Measurements from ENCODE around the gene SLC10A1. TPM values are rescaled to one million over a fixed set of nuclear protein-coding genes. Genes with fewer than 3 reads are reported as not detected.

The SLC10A1 gene
- total RNA-seq, 1 donor from 2014 or later = not detected

- peak overlapping the region; percentile 50 for H3K27ac Mint-ChIP-seq
- H3K4me3 Mint-ChIP-seq = no peak overlapping the region
- peaks cover 63% of the 10 kb centered on the region for H3K4me1 Mint-ChIP-seq
- no peaks in the 10 kb centered on the region for H3K9me3 Mint-ChIP-seq
- CTCF ChIA-PET = no interaction called here
- no peaks in the 10 kb centered on the region for H3K27me3 Mint-ChIP-seq
- intact Hi-C loops (cut with micrococcal nuclease) = no loop called here
- DNase-seq (no peak), ATAC-seq (ENCODE audit: low read depth) (no peak)
- POLR2A ChIA-PET = interaction anchor here (0.9 kb wide), 1 partner anchor 1955 kb away, joined by 6 read pairs; no protein-coding TSS in a partner anchor
- no peak for TF ChIP-seq CTCF (IDR thresholded peaks at IDR 0.05)
- peaks cover 95% of the 10 kb centered on the region for H3K36me3 Mint-ChIP-seq (ENCODE audit: low read depth)
Measured at GRCh38 chr14:69772082-69773017, 24.7 kb downstream of the SLC10A1 start.

GRCh38 chr14:69771136-69771535 lies 25.9 kb downstream of the SLC10A1 start:
- Mint-ChIP-seq H3K27ac (peak overlapping the region; percentile 30), H3K9me3 (no peaks in the 10 kb centered on the region), H3K4me3 (no peak overlapping the region), H3K36me3 (ENCODE audit: low read depth) (peaks cover 91% of the 10 kb centered on the region), H3K4me1 (peaks cover 62% of the 10 kb centered on the region), H3K27me3 (no peaks in the 10 kb centered on the region)
- intact Hi-C loops (cut with micrococcal nuclease) = no loop called here
- TF ChIP-seq CTCF (IDR thresholded peaks at IDR 0.05) = no peak
- ChIA-PET CTCF (no interaction called here), POLR2A (no interaction called here)
- ATAC-seq (ENCODE audit: low read depth) (no peak), DNase-seq (no peak)

GRCh38 chr14:69770559-69770958 lies 26.5 kb downstream of the SLC10A1 start:
- Mint-ChIP-seq H3K4me1 (peaks cover 62% of the 10 kb centered on the region), H3K9me3 (no peaks in the 10 kb centered on the region), H3K36me3 (ENCODE audit: low read depth) (peaks cover 85% of the 10 kb centered on the region), H3K27me3 (no peaks in the 10 kb centered on the region), H3K27ac (no peak overlapping the region), H3K4me3 (no peak overlapping the region)
- no peak for DNase-seq
- intact Hi-C loops (cut with micrococcal nuclease) = no loop called here
- POLR2A ChIA-PET = no interaction called here
- no peak for ATAC-seq (ENCODE audit: low read depth)
- CTCF ChIA-PET = no interaction called here
- TF ChIP-seq CTCF (IDR thresholded peaks at IDR 0.05) = no peak

GRCh38 chr14:69769623-69770022 lies 27.4 kb downstream of the SLC10A1 start:
- CTCF ChIA-PET = no interaction called here
- POLR2A ChIA-PET = no interaction called here
- DNase-seq = no peak
- Mint-ChIP-seq H3K4me1 (peaks cover 60% of the 10 kb centered on the region), H3K9me3 (no peaks in the 10 kb centered on the region), H3K4me3 (peak overlapping the region; percentile 12), H3K27me3 (no peaks in the 10 kb centered on the region), H3K36me3 (ENCODE audit: low read depth) (peaks cover 76% of the 10 kb centered on the region), H3K27ac (no peak overlapping the region)
- intact Hi-C loops (cut with micrococcal nuclease) = no loop called here
- ATAC-seq (ENCODE audit: low read depth) = no peak
- no peak for TF ChIP-seq CTCF (IDR thresholded peaks at IDR 0.05)

- DNase-seq (no peak), ATAC-seq (ENCODE audit: low read depth) (no peak)
- Mint-ChIP-seq H3K36me3 (ENCODE audit: low read depth) (peaks cover 68% of the 10 kb centered on the region), H3K27ac (peak overlapping the region; percentile 100), H3K27me3 (no peaks in the 10 kb centered on the region), H3K4me3 (peak overlapping the region; percentile 98), H3K9me3 (no peaks in the 10 kb centered on the region), H3K4me1 (peaks cover 60% of the 10 kb centered on the region)
- ChIA-PET POLR2A (no interaction called here), CTCF (no interaction called here)
- intact Hi-C loops (cut with micrococcal nuclease) = no loop called here
- TF ChIP-seq CTCF (IDR thresholded peaks at IDR 0.05) = no peak
Measured at GRCh38 chr14:69768873-69769272, 28.2 kb downstream of the SLC10A1 start.

Measured in activated B cell treated with CpG ODN at 0.5 μM for 24 hours (primary cell).